CD1c-positive myeloid dendritic cell (primary cell): ENCODE data around the gene EDRF1.

Source experiments
- DNase-seq: peaks from one replicate; pipeline ENCODE4 v3.0.0-alpha.2; 2016; ENCODE audit errors: extremely low spot score

The EDRF1 gene

DNA sequence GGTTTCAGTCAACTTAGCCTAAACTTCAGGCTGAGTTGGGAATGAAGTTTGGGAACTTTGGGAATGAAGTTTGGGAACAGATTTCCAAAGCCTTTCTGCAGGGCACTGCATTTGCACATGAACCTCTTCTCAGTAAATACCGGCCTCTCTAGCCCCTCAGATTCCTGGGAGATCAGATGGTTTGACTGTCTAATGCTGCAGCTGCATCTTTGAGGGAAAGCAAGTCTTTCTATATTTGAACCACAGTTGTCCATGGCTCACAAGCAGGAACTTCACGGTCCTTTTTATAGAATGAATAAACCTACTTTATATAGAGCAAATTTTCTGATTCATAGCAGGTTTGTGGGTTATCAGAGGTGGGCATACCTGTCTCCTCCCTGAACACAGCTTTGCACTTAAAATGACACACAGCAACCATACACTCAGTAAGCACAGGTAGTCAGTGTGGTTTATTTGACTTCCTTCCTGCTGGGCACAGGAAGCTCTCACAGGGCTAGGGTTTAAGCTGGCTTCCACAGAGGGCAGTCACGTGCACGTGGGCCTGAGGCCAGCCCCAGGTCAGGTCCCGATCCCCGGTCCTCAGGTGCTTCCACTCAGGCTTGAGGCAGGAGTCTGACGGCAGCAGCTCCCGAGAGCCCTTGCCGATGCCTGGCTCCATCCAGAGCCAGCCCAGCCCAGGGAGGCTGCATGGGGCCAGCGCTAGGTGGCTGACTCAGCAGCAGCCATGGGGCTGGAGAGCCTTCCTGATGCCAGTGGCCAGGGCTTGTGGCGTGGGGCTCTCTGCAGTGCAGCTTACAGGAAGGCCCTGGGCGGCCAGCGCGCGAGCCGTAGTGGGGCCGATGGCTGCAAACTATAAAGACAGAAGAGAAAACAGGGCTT, 68.9 kb downstream of the EDRF1 start:
- DNase-seq, result no peak

GRCh38 chr10:125792342-125793300, 73.1 kb downstream of the EDRF1 start:
- no peak for DNase-seq

DNA sequence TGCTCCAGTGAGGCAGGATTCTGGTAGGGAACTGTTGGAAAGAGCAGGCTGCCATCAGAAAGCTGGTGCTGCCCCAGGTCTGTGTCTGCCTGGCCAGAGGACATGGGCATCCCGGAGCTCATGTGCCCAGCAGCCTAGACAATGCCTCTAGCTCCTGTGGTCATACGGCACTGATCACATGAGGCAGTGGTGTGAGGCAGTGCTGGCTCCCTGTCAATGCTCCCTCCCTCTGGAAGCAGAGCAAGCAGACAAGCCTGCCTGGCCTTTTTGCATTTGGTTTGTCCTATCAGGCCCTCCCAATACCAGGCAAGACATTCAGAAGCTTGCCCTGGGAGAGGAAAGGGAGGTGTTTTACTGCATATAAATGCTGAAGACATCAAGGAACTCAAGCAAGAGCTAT, 75.6 kb downstream of the EDRF1 start:
- no peak for DNase-seq

DNA sequence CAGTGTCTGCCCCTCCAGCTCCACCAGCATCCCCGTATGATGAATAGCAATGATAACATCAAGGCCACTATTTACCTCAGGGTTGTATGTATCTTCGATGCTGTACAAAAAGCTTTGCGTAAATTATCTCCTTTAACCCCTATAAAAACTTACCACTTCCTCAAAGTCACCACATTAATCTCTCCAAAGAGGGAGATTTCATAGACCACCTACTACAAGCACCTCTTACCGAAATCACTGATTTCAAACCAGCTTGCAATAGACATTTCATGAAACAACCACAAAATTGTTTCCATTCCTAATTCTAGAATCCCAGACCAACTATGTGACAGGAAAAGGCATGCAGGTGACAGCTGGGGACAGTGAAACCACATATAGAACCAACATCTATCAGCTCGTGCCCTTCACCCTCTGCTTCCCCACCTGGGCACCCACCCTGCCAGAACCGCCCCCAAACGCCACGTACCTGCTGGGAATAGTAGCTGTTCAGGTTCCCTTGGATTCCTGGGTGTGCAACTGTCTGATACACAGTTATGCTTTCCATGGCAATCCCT, 76.2 kb downstream of the EDRF1 start:
- no peak for DNase-seq

DNA sequence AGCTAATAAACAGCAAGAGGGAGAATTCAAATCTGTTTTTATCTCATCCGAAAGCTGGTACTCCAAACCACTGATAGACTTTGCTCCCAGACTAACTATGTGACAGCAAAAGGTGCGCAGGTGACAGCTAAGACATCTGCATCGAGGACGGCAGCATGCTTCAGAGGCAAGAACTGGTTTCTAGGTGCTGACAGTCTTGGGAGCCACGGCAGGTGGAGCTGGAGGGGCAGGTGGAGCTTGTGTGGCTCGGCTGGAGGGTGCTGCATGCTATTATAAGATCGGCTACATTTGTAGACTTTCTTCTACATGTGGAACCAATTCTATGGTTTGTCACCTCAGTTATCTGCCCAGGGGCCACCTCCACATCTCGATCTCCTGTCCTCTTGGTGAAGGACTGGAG, 77.9 kb downstream of the EDRF1 start:
- DNase-seq, result no peak

DNA sequence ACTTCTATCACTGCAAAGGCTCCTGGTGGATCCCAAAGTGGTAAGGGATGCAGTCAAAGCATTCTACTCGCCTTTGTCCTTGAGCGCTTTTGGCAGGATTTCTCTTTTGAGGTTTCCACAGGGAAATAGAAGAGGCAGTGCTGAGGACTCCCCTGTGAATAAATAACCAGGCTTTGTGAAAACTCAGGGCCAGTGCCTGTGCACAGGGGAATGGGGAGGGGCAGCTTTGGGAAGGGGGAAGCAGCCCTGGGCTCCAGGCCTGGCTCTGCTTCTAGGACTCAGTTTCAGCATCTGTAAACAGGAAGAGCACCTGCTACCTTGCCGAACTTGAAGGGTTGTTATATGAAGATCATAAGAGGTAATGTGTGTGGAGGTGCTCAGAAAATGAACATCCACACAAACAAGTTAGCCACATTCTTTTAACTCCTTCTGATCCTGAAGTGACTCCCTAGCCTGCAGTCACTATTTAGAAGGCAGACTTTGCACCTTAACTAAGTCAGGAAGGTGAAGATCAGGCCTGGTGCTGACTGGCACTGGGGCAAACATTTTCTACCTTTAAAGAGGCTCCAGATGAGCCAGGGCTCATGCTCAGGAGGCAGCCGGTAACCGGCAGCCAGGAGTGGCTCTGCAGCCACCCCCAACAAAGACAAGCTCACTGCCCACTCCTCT, 78.6 kb downstream of the EDRF1 start:
- no peak for DNase-seq

DNA sequence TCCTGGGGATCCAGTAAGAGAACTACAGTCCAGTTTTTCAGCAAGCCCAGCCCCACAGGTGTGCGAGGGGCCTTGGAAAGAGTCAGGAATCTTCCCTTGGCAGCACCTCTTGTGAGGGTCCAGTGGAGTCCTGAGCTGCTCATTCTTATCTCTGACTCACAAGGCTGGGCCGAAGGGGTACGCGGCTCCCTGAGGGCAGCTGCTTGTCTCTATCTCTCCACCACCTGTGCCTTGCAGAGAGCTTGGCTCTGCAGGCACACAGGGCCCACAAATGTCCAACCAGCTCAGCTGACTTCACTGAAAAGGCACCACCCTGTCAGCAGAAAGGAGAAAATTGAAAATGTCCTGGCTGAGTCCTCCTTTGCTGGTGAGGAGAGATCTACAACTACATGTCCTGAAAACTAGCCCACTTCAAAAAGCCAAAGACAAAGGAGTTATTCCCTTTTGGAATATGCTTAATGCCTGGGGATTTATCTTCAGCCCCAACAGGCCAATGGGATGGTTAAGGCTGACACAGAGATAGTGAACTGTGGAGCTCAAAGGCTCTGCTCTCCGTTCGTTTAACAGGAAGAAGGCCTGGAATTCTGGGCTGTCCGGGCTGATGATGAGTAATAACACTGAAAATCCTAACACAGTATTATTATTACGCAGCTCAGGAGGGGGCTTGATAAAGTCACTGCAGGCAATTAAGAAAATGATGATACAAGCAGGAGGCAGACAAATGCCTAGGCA, 80.1 kb downstream of the EDRF1 start:
- DNase-seq, result no peak

DNA sequence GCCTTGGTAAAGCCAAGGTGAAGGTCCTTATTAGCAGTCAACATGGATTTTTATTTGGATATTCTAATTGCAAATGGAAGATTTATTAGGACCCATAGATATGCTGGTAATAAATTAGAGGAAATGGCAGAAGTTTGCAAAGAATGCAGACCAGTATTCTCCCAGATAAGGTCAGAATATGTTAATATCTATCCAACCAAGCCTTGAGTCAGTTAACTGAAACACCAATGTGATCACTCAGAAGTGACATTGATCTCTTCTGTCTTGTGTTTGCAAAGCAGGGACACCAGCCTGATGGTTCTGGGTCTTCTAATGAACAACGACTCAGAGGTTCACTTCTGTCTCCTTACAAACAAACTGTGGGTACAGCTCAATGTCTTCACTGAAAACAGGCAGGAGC, 82.1 kb downstream of the EDRF1 start:
- no peak for DNase-seq

GRCh38 chr10:125802131-125802530, 82.6 kb downstream of the EDRF1 start:
- no peak for DNase-seq

GRCh38 chr10:125802739-125803138, 83.2 kb downstream of the EDRF1 start:
- DNase-seq, result no peak

GRCh38 chr10:125808047-125808446, 88.5 kb downstream of the EDRF1 start:
- no peak for DNase-seq

GRCh38 chr10:125811251-125811650, 91.7 kb downstream of the EDRF1 start:
- DNase-seq, result no peak

GRCh38 chr10:125812128-125812750, 92.7 kb downstream of the EDRF1 start:
- no peak for DNase-seq
